ENCODE data around the gene FBXO5.
"Not testable (repeated sequence)": the region's sequence is repeated elsewhere in the genome, so short reads cannot be mapped to it uniquely, and the experiment has no call there.

The FBXO5 gene

DNA sequence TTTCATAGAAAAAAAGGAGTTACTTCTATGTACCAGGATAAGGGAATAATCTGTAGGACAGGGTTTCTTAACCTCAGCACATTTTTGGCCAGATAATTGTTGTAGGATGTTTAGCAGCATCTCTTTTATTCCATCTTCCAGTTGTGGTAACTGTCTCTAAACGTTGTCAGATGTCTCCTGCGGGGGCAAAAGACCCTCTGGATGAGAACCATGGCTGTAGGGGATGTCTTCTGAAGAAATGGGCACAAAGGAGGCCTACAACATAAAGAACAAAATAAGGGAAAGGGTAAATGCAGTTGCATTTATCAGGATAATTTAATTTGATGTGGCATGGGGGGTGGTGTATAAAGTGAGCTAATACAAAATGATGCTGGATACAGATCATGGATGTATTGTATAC is 4.1 kb upstream of the FBXO5 start:
- no peak overlapping the region for H3K4me3 ChIP-seq
- no peak overlapping the region for H3K27ac ChIP-seq
- no peak for DNase-seq
- peaks cover 10 to 22% (median 15%) of the 10 kb centered on the region in 3 donors for H3K36me3 ChIP-seq
- TF ChIP-seq, protein P1, sequence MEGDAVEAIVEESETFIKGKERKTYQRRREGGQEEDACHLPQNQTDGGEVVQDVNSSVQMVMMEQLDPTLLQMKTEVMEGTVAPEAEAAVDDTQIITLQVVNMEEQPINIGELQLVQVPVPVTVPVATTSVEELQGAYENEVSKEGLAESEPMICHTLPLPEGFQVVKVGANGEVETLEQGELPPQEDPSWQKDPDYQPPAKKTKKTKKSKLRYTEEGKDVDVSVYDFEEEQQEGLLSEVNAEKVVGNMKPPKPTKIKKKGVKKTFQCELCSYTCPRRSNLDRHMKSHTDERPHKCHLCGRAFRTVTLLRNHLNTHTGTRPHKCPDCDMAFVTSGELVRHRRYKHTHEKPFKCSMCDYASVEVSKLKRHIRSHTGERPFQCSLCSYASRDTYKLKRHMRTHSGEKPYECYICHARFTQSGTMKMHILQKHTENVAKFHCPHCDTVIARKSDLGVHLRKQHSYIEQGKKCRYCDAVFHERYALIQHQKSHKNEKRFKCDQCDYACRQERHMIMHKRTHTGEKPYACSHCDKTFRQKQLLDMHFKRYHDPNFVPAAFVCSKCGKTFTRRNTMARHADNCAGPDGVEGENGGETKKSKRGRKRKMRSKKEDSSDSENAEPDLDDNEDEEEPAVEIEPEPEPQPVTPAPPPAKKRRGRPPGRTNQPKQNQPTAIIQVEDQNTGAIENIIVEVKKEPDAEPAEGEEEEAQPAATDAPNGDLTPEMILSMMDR (IDR thresholded peaks at IDR 0.05), result no peak
- no peaks in the 10 kb centered on the region for H3K9me3 ChIP-seq
- intact Hi-C loops (cut with DNase I; ENCODE audit: low total_unique reads), result no loop called here
- H3K27me3 ChIP-seq, result no peaks in the 10 kb centered on the region
- peaks cover 10 to 17% (median 16%) of the 10 kb centered on the region in 4 donors for H3K4me1 ChIP-seq

DNA sequence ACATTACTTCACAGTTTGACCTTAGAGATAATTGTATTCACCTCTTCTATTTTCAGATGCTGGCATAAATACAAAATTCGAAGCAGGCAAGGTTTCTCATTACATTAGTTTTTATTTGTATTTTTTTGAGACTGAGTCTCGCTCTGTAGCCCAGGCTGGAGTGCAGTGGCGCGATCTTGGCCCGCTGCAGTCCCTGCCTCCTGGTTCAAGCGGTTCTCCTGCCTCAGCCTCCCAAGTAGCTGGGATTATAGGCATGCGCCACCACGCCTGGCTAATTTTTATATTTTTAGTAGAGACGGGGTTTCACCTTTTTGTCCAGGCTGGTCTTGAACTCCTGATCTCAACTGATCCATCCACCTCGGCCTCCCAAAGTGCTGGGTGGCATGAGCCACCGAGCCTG is 2.5 kb upstream of the FBXO5 start:
- H3K36me3 ChIP-seq; H3K9me3 ChIP-seq; DNase-seq; H3K4me3 ChIP-seq; H3K27me3 ChIP-seq; intact Hi-C loops (cut with DNase I; ENCODE audit: low total_unique reads): not testable (repeated sequence)
- peak overlapping the region in 1 of 2 donors; percentile 2 for H3K27ac ChIP-seq
- peaks cover 10 to 21% (median 18%) of the 10 kb centered on the region in 4 donors for H3K4me1 ChIP-seq

DNA sequence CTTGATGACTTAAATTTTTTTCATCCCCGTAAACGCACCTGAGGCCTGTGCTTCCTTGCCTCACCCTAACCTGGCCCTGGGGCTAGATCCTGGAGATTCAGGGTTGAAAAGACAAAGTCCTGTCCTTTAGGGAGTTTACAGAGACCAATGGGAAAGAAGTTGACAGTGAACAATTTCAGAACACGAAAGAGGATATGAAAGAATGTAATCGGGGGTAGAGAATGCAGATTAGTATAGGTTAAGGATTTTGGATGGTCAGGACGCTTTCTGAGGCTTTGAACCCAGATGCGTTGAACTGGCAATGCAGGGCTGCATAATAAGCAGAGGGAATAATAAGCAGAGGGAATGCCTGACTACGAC is 1.7 kb upstream of the FBXO5 start:
- TF ChIP-seq, protein P1 (IDR thresholded peaks at IDR 0.05), result no peak
- no peak for DNase-seq
- H3K9me3 ChIP-seq, result no peaks in the 10 kb centered on the region
- H3K27me3 ChIP-seq, result no peaks in the 10 kb centered on the region
- peaks cover 10 to 21% (median 18%) of the 10 kb centered on the region in 4 donors for H3K4me1 ChIP-seq
- intact Hi-C loops (cut with DNase I; ENCODE audit: low total_unique reads), result no loop called here
- H3K4me3 ChIP-seq, result peak overlapping the region; percentile 61 to 87
- peak overlapping the region; percentile 86 to 89 for H3K27ac ChIP-seq
- H3K36me3 ChIP-seq, result no peaks in the 10 kb centered on the region

DNA sequence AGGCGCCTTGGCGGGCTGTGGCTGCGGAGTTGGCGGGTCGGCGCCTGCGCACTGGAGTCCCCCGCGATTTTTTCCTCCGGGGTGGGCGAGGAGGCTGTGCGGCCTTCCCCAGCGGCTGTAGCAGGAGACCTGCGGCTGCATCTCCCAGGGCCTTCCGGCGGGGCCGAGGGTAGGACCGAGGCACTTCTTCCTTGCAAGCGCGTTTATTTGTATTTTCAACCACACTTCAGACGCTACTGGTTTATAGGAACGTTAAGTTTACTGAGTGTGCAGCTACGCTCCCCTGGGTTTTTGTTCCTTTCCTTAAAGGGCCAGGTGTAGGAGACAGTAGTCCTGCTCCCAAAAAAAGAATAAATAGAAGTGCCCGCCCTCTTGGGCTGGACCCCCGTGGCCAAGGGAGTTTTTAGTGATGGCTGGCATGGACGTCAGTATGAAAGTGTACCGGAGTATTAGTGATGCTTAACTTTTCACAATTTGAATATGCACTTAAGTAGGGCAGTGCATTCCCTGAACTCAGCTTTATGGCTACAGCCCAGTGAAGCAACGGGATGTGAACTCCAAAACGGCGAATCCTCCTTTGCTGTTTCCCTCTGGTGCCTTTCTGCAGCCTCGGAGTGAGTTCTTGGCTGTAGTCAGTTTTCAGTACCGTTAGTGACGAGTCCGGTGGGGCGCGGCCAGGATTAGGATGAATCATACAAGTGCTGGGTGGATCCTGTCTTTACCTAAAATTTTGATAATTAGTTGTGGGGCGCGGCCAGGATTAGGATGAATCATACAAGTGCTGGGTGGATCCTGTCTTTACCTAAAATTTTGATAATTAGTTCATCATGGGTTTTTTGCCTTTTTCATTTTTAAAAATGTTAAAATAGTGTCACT is 1.0 kb upstream of the FBXO5 start:
- H3K36me3 ChIP-seq, result no peaks in the 10 kb centered on the region
- H3K4me1 ChIP-seq, result peaks cover 10 to 21% (median 18%) of the 10 kb centered on the region in 4 donors
- H3K4me3 ChIP-seq, result peak overlapping the region; percentile 61 to 87
- H3K27me3 ChIP-seq, result no peaks in the 10 kb centered on the region
- H3K9me3 ChIP-seq, result no peaks in the 10 kb centered on the region
- TF ChIP-seq, protein P1 (IDR thresholded peaks at IDR 0.05), result no peak
- peak; percentile 93 for DNase-seq
- peak overlapping the region; percentile 86 to 89 for H3K27ac ChIP-seq
- intact Hi-C loops (cut with DNase I; ENCODE audit: low total_unique reads), result loop anchor here (1.0 kb wide), 1 partner anchor 18 kb away; the partner anchor contains the start of gene MTRF1L

DNA sequence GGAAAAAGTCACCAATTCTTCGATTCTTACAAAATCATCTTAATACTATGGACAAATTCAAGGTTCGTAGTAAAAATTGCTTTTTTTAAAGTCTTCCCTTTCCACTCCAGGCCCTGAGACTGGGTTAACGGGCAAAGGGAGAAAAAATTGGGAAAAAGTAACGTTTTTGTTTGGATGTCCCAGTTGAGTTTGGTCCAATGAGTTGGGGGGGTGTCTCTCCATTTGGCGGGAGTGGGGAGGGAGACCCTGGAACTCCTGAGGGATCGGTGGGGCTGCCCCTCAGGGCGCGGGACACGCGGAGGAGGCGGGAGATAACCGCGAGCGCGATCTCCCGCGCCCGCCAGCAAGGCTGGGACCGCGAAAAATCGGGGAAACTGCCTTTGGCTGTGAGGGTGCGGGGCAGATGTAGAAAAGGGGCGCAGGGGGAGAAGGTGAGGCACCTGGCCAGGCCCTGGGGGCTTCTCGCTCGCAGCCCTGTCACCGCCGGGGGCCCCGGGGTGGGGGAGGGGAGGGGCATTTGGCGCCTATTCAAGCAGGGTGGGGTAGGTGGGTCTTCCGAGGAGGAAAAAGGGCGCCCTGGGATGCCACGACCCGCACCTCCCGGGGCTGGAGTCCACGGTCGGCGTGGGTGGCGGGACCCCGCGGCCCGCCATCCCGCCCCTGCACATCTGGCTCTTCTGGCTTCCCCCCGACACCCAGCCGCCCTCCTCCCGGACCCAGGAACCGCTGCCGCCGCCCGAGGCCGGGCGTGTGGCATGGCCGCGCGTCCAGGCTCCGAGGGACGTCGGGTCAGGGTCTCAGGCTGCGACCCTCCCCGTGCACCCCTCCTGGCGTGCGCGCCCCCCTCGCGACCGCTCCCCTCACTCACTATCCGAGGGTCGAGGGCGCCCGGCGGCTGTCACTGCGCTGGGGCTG is 595 bp downstream of the FBXO5 start:
- peak overlapping the region; percentile 61 to 87 for H3K4me3 ChIP-seq
- H3K36me3 ChIP-seq, result no peaks in the 10 kb centered on the region
- H3K9me3 ChIP-seq, result no peaks in the 10 kb centered on the region
- TF ChIP-seq, protein P1 (IDR thresholded peaks at IDR 0.05), result no peak
- DNase-seq, result peak in 1 of 2 donors; percentile 22
- H3K27me3 ChIP-seq, result no peaks in the 10 kb centered on the region
- H3K27ac ChIP-seq, result no peak overlapping the region
- H3K4me1 ChIP-seq, result peaks cover 10 to 21% (median 18%) of the 10 kb centered on the region in 4 donors
- intact Hi-C loops (cut with DNase I; ENCODE audit: low total_unique reads), result no loop called here

All from tibial artery (tissue), 4 donors.